HL-60 (cell line): ENCODE data around the gene RASAL2.

Experiments
- DNase-seq, 2 experiments: peaks; one replicate each; pipeline ENCODE4 v3.0.0-alpha.2; 2010 to 2020; ENCODE audit warnings: low read depth in 1 of 2, low spot score in 1 of 2
- H3K27ac ChIP-seq: fragments of 250-450 bp; sonication (Bioruptor Pico); replicated peaks from 2 replicates; pipeline ENCODE4 v1.5.1; 2020; ENCODE audit warnings: mild to moderate bottlenecking, moderate library complexity
- H3K27me3 ChIP-seq: fragments of 250-450 bp; sonication (Bioruptor Pico); 2 replicates; pipeline ENCODE4 v1.5.1; 2021; ENCODE audit warnings: mild to moderate bottlenecking, moderate library complexity; ENCODE audit not compliant: insufficient read depth, poor library complexity, severe bottlenecking
- H3K4me3 ChIP-seq: replicated peaks from 2 replicates; pipeline ENCODE4 v1.5.1; 2011; ENCODE audit warnings: mild to moderate bottlenecking, control low read depth, low read length; ENCODE audit not compliant: insufficient read depth
- GABPA ChIP-seq: IDR thresholded peaks from 2 replicates; pipeline ENCODE4 v1.6.1; 2012; ENCODE audit warnings: low read depth
- POLR2AphosphoS5 ChIP-seq: IDR thresholded peaks from 2 replicates; pipeline ENCODE4 v1.6.1; 2012; ENCODE audit warnings: low read depth
- SPI1 ChIP-seq: IDR thresholded peaks from 2 replicates; pipeline ENCODE4 v1.6.1; 2012; ENCODE audit warnings: low read depth, mild to moderate bottlenecking, borderline replicate concordance
- TF ChIP-seq, protein P1 (sequence below): IDR thresholded peaks from 2 replicates; pipeline ENCODE4 v1.6.1; 2012; ENCODE audit warnings: low read depth; ENCODE audit not compliant: insufficient replicate concordance
- TF ChIP-seq, protein P2 (sequence below): IDR thresholded peaks from one replicate; pipeline ENCODE4 v1.5.1; 2011; ENCODE audit warnings: low read length, control low read depth, inconsistent platforms; ENCODE audit not compliant: insufficient read depth

RASAL2 gene

DNA sequence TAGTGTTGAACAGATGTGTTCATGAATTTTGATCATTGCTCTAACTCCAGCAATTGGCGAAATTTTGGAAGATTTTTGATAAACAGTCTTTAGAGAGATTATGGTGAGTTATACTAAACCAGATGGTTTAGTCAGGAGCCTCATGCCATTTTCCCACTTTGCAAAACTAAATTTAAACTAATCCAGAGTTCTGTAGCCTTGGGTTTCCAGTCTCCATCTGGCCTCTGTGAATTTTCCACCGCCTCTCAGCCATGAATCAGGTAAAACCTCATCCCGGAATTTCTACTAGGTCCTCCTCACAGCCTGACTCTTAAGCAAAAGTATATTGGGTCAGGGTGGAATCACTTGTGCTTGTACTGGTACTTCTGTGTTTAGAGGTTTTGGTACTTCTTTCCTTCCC is 358.1 kb downstream of the RASAL2 start:
- Histone ChIP-seq H3K27me3 (no peaks in the 10 kb centered on the region), H3K27ac (no peak overlapping the region), H3K4me3 (no peak overlapping the region)
- no peak for DNase-seq
- TF ChIP-seq GABPA (no peak), SPI1 (no peak), POLR2AphosphoS5 (no peak)
- TF ChIP-seq, protein P1, sequence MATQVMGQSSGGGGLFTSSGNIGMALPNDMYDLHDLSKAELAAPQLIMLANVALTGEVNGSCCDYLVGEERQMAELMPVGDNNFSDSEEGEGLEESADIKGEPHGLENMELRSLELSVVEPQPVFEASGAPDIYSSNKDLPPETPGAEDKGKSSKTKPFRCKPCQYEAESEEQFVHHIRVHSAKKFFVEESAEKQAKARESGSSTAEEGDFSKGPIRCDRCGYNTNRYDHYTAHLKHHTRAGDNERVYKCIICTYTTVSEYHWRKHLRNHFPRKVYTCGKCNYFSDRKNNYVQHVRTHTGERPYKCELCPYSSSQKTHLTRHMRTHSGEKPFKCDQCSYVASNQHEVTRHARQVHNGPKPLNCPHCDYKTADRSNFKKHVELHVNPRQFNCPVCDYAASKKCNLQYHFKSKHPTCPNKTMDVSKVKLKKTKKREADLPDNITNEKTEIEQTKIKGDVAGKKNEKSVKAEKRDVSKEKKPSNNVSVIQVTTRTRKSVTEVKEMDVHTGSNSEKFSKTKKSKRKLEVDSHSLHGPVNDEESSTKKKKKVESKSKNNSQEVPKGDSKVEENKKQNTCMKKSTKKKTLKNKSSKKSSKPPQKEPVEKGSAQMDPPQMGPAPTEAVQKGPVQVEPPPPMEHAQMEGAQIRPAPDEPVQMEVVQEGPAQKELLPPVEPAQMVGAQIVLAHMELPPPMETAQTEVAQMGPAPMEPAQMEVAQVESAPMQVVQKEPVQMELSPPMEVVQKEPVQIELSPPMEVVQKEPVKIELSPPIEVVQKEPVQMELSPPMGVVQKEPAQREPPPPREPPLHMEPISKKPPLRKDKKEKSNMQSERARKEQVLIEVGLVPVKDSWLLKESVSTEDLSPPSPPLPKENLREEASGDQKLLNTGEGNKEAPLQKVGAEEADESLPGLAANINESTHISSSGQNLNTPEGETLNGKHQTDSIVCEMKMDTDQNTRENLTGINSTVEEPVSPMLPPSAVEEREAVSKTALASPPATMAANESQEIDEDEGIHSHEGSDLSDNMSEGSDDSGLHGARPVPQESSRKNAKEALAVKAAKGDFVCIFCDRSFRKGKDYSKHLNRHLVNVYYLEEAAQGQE = no peak
- TF ChIP-seq, protein P2, sequence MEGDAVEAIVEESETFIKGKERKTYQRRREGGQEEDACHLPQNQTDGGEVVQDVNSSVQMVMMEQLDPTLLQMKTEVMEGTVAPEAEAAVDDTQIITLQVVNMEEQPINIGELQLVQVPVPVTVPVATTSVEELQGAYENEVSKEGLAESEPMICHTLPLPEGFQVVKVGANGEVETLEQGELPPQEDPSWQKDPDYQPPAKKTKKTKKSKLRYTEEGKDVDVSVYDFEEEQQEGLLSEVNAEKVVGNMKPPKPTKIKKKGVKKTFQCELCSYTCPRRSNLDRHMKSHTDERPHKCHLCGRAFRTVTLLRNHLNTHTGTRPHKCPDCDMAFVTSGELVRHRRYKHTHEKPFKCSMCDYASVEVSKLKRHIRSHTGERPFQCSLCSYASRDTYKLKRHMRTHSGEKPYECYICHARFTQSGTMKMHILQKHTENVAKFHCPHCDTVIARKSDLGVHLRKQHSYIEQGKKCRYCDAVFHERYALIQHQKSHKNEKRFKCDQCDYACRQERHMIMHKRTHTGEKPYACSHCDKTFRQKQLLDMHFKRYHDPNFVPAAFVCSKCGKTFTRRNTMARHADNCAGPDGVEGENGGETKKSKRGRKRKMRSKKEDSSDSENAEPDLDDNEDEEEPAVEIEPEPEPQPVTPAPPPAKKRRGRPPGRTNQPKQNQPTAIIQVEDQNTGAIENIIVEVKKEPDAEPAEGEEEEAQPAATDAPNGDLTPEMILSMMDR = no peak

DNA sequence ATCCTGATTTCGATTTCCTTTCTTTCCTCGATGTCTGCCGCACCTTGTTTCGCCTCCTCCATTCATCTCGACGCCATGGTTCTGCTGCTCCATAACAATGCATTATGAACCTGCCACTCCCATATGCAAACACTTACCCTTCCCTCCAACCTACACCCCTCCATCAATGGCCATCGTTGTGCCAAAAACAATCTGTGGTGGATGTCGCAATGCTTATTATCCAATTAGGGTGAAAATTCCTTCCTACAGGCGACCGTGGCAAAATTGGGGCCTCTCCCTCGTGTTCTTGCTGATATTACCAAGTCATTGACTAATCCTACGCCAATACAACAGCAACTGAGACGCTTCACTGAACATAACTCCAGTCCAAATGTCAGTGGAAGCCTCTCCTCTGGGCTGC is 362.6 kb downstream of the RASAL2 start:
- Histone ChIP-seq H3K4me3 (no peak overlapping the region), H3K27me3 (no peaks in the 10 kb centered on the region), H3K27ac (no peak overlapping the region)
- no peak for TF ChIP-seq GABPA
- DNase-seq = no peak

DNA sequence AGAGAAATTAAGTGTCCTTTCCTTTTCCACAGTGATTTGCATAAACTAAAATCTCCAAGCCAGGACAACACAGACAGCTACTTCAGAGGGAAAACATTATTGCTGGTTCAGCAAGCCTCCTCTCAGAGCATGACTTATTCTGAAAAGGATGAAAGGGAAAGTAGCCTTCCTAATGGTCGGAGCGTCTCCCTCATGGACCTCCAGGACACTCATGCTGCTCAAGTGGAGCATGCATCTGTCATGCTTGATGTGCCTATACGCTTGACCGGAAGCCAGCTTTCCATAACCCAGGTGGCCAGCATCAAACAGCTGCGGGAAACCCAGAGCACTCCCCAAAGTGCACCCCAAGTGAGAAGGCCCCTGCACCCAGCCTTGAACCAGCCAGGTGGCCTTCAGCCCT is 363.7 kb downstream of the RASAL2 start:
- no peak for DNase-seq
- H3K27ac ChIP-seq = no peak overlapping the region
- no peaks in the 10 kb centered on the region for H3K27me3 ChIP-seq
- H3K4me3 ChIP-seq = no peak overlapping the region
- TF ChIP-seq, protein P2 = no peak
- TF ChIP-seq GABPA (no peak), SPI1 (no peak), POLR2AphosphoS5 (no peak)
- TF ChIP-seq, protein P1 = no peak

DNA sequence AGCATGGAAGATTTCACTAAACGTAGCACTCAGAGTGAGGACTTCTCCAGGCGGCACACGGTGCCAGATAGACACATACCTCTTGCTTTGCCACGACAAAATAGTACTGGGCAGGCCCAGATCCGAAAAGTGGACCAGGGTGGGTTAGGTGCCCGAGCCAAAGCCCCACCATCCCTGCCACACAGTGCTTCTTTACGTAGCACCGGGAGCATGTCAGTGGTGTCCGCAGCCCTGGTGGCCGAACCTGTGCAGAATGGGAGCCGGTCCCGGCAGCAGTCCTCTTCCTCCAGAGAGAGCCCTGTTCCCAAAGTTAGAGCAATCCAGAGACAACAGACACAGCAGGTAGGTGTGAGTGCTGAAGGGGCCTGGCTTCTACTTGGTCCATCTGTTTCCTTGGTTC is 364.3 kb downstream of the RASAL2 start:
- no peak for DNase-seq
- no peaks in the 10 kb centered on the region for H3K27me3 ChIP-seq
- no peak overlapping the region for H3K27ac ChIP-seq
- no peak overlapping the region for H3K4me3 ChIP-seq
- TF ChIP-seq, protein P1 = no peak
- TF ChIP-seq, protein P2 = no peak
- no peak for TF ChIP-seq SPI1
